ENCODE data around the gene NBL1.

- TF ChIP-seq CTCF (IDR thresholded peaks at IDR 0.05) (no peak), POLR2AphosphoS5 (IDR thresholded peaks at IDR 0.05) (no peak)
Measured at GRCh38 chr1:19628879-19629278, 15.2 kb upstream of the NBL1 start.
